GM18951 (cell line): ENCODE results near the gene SH2D2A.

Experiments
- POLR2A ChIP-seq: IDR thresholded peaks from 4 replicates; pipeline ENCODE4 v1.6.1; 2011; ENCODE audit warnings: mild to moderate bottlenecking; ENCODE audit not compliant: insufficient read length, insufficient read depth; ENCODE audit errors: extremely low read depth
- in situ Hi-C: fragments of 300-500 bp; cut with MboI; formaldehyde crosslinking; loops from one replicate; pipeline ENCODE4 v1.12.0; 2022; ENCODE audit warnings: low sequenced_read_pairs, mixed read lengths, inconsistent platforms; ENCODE audit not compliant: unreplicated experiment

Gene SH2D2A

GRCh38 chr1:156756355-156756754 is 60.3 kb downstream of the SH2D2A start:
- TF ChIP-seq POLR2A, result no peak
- in situ Hi-C loops, result no loop called here
